Measurements from ENCODE around the gene PPME1.
"Not testable (repeated sequence)": the region's sequence is repeated elsewhere in the genome, so short reads cannot be mapped to it uniquely, and the experiment has no call there.

The PPME1 gene

DNA sequence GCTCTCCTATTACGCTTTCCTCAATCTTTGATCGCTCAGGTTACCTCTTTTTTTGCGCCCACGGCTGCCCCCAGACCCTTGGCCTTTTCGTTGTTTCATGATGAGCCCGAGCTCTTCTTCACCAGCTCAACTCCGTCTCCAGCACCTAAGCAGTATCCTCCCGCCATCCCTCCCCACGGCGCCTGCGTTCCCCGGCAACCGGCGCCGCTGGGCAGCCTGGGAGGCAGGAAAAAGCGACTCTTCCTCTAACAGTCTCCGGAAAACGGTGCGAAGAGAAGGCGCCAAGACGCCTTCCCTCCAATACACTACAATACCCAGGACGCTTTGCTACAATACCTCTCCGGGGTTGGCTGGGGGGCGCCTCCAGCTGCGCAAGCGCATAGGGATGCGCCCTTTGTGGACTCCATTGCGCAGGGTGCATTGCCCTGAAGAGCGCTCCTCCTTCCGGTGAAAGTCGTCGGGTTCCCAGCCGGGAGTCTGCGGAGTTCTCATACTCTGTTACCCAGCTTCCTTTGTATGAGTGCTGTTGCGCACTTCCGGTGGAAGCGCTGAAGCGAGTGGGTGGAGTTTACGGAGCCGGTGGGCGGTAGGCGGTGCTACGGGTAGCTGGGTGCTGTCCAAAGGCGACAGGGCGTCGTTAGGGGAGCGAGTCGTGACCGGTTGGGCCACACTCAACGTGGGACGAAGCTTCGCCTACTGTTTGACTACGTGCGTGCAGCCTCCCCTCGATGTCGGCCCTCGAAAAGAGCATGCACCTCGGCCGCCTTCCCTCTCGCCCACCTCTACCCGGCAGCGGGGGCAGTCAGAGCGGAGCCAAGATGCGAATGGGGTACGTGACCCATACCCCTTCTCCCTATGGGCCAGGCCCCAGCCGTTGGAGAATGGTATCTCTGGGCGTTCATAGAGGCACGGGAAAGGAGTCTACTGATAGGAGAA, at the start of gene PPME1, which contains the start of gene C2CD3:
Gene PPME1, plus strand, starts transcription at position 596 of the 936 bp plus-strand sequence. Its CDS starts 133 bp downstream, at position 729.
Gene C2CD3, minus strand, starts transcription at position 309 of the 936 bp plus-strand sequence. Its CDS starts 210 bp downstream, at position 99.
- DNase-seq (ENCODE audit: low read depth in 3 of 3, low spot score in 1 of 3) = peak; percentile 87 to 95 (median 95)

GRCh38 chr11:74121804-74122203, 49.3 kb upstream of the PPME1 start:
- DNase-seq (ENCODE audit: low read depth in 3 of 3, low spot score in 1 of 3) = no peak

DNA sequence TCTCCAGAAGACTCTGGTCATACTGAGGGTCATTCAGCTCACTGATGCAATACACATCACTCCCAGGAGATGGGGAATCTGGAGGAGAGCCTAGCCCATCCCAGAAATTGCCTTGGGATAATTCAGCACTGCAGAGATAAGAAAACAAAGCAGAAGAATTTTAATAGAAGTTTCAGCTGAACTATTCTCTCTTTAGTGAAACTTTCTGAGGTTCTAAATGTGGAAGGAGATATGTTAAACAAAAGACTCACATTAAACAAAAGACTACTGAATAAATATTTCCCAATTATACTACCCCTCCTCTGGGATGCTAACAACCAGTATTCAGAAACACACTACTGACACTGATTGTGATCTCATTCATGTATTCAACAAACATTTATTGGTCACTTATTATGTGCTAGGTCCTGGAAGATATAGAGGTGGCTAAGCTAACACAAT, 48.1 kb upstream of the PPME1 start:
- no peak for DNase-seq (ENCODE audit: low read depth in 3 of 3, low spot score in 1 of 3)

DNA sequence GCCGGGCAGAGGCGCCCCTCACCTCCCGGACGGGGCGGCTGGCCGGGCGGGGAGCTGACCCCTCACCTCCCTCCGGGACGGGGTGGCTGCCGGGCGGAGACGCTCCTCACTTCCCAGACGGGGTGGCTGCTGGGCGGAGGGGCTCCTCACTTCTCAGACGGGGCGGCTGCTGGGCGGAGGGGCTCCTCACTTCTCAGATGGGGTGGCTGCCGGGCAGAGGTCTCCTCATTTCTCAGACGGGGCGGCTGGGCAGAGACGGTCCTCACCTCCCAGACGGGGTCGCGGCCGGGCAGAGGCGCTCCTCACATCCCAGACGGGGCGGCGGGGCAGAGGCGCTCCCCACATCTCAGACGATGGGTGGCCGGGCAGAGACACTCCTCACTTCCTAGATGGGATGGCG, 42.0 kb upstream of the PPME1 start:
- not testable (repeated sequence) for DNase-seq (ENCODE audit: low read depth in 3 of 3, low spot score in 1 of 3)

- DNase-seq (ENCODE audit: low read depth in 3 of 3, low spot score in 1 of 3) = no peak
Observed at GRCh38 chr11:74132833-74133232, 38.3 kb upstream of the PPME1 start.

DNA sequence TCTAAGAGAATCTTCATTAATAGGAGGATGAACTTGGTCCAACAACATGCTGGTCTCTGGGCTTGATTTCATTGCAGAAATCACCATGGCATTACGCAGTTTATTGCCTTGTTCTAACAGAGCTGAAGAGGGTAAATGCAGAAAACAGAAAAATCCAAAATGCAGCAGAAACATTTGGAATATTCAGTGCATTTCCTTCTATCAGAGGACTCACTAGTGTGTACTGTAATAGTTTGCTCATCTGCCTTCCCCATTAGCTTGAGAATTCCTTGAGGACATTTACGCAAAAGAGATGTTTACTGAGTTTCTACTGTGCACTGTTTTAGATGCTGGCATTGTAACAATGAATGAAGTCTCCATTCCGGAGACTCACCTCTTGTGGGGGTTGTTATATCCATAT, 37.7 kb upstream of the PPME1 start:
- no peak for DNase-seq (ENCODE audit: low read depth in 3 of 3, low spot score in 1 of 3)

GRCh38 chr11:74134661-74135060, 36.4 kb upstream of the PPME1 start:
- DNase-seq (ENCODE audit: low read depth in 3 of 3, low spot score in 1 of 3) = no peak

DNA sequence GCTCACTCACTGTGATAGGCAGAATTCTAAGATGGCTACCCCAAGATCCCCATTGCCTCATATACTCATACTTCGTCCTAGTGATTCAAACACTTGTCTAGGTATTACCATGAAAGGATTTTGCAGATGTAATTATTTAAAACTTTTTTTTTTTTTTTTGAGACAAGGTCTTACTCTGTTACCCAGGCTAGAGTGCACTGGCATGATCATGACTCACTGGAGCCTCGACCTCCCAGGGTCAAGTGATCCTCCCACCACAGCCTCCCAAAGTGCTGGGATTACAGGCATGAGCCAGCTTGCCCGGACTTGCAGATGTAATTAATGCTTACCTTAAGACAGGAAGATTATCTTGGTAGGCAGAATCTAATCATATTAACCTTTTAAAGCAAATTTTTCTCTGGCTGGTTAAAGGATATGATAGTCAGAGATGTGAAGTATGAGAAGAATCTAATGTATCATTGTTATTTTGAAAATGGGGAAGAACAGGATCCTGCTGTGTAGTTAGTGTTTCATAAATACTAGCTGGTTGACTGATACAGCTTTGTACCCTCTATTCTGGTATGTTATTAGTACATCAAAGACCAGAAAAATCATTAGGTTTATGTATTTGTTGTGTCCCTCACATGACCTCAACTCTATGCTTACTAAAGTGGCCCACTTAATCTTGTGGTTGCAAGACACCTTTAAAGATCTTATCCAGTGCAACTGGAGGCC, 35.8 kb upstream of the PPME1 start:
- DNase-seq (ENCODE audit: low read depth in 3 of 3, low spot score in 1 of 3) = no peak

- no peak for DNase-seq (ENCODE audit: low read depth in 3 of 3, low spot score in 1 of 3)
Observed at GRCh38 chr11:74138021-74138420, 33.1 kb upstream of the PPME1 start.

DNA sequence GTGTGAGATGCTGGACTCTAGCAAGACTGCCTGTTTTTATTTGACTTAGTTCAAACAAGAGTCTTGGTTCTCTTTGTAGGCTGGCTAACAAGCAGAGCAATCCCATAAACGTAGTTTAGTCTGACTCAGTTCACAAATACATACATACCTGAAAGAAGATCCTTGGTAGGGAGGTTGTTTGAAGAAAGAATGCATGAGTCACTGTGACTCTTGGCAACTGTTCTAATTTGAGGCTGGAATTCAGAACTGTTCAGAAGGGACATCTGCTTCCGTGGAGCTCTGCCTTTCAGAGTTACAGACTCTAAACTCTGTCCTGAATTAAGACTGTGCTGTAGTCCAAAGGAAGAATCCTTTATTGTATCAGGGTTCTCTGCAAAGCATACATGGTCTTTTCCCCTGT, 32.5 kb upstream of the PPME1 start:
- no peak for DNase-seq (ENCODE audit: low read depth in 3 of 3, low spot score in 1 of 3)

GRCh38 chr11:74139151-74139918, 31.8 kb upstream of the PPME1 start:
- DNase-seq (ENCODE audit: low read depth in 3 of 3, low spot score in 1 of 3) = no peak

- DNase-seq (ENCODE audit: low read depth in 3 of 3, low spot score in 1 of 3) = not testable (repeated sequence)
Observed at GRCh38 chr11:74139919-74140431, 31.1 kb upstream of the PPME1 start.

GRCh38 chr11:74141241-74141695, 29.8 kb upstream of the PPME1 start:
- no peak for DNase-seq (ENCODE audit: low read depth in 3 of 3, low spot score in 1 of 3)

GRCh38 chr11:74141908-74142307, 29.2 kb upstream of the PPME1 start:
- no peak for DNase-seq (ENCODE audit: low read depth in 3 of 3, low spot score in 1 of 3)

DNA sequence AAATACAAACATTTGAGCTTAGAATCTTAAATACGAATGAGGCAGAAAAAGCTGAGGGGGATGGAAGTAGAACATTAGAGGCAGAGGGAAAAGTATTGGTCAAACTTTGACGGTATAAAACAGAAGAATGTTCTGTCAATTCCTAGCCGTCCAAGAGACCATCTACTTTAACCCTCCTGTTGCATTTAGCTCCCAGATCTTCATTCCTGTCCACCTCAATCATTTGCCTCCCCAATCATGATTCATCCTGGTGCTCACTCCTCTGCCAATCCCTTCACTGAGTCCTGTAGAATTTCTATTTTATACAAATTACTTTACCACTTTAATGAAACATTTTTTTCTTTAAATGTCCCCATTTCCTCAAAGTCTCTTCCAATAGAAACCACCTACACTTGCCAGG, 28.5 kb upstream of the PPME1 start:
- DNase-seq (ENCODE audit: low read depth in 3 of 3, low spot score in 1 of 3) = no peak

DNA sequence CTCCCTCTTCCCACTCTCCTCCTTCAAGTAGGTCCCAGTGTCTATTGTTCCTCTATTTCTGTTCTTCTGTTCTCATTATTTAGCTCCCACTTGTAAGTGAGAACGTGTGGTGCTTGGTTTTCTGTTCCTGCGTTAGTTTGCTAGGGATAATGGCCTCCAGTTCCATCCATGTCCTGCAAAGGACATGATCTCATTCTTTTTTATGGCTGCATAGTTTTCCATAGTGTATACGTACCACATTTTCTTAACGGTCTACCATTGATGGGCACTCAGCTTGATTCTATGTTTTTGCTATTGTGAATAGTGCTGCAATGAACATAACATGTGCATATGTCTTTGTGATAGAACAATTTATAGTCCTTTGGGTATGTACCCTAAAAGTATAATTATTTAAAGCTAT, 26.5 kb upstream of the PPME1 start:
- DNase-seq (ENCODE audit: low read depth in 3 of 3, low spot score in 1 of 3) = no peak

DNA sequence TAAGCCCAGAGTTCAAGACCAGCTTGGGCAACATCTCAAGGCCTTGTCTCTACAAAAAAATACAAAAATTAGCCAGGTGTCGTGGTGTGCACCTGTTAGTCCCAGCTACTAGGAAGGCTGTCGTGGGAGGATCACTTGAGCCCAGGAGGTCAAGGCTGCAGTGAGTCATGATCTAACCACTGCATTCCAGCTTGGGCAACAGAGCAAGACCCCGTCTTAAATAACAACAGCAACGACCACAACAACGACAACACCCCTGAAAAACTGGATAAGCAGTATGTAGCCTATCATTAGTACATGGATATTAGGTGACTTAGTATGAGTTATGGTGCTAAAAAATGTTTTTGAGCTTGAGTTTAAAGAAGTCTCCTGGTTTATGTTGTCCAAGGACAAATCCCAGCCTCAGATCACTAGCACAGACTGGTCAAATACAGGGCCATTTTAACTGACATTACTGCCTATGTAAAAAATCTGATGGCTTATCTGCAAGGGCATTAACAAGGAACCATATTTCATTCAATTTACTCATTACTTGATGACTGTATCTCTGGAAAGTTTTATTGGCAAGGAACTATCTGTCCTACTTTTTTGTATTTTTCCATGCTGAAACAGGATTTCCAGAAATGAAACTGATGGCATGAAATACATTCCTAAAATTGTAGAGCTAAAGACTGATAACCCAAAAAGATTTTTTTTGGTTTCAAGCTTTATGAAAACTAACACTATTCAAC, 23.7 kb upstream of the PPME1 start:
- no peak for DNase-seq (ENCODE audit: low read depth in 3 of 3, low spot score in 1 of 3)

DNA sequence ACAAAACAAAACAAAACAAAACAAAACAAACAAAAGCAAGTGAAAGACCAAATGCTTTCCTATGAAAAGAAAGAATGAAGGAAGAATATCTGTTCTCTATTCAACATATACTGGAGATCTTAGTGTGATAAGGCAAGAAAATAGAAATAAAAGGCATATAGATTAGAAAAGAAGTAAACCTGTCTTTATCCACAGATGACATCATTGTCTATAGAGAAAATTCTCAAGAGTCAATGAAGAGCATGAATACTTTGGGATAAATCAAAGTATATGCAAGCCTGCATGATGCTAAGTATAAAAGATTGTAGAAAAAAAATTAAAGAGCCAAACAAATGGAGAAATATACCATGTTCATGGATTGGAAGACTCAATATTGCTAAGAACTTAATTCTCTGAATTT, 17.9 kb upstream of the PPME1 start:
- DNase-seq (ENCODE audit: low read depth in 3 of 3, low spot score in 1 of 3) = no peak

- DNase-seq (ENCODE audit: low read depth in 3 of 3, low spot score in 1 of 3) = no peak
Observed at GRCh38 chr11:74154620-74155281, 16.3 kb upstream of the PPME1 start.

DNA sequence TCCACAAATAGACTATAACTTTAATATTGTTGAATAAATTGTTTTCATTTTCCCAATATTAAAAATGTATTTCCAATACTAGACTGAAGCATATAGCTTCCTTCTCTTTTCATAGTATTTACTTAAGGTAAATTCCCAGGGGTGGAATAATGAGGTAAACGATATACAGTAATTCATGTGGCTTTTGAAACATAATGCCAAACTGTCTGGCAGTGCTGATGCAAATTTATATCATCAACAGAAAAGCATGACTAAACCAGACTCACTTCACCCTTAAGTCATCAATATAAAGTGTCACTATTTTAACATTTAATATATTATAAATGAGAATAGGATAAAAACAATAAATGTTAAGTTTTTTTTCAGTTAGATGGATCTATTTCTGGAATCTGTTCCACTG, 13.9 kb upstream of the PPME1 start:
- no peak for DNase-seq (ENCODE audit: low read depth in 3 of 3, low spot score in 1 of 3)
